Measurements from ENCODE around the gene HAL. TPM values are rescaled to one million over a fixed set of nuclear protein-coding genes. Genes with fewer than 3 reads are reported as not detected.

Gene HAL
- total and polyA plus RNA-seq, 3 donors from 2014 or later: 0.37 to 0.74 (median 0.39) TPM

- H3K9me3 ChIP-seq: no peaks in the 10 kb centered on the region
- no peaks in the 10 kb centered on the region for H3K4me1 ChIP-seq
- WGBS, 2 donors: 9 to 11% methylated on average over 11 to 13 of the region's 13 CpGs
- DNase-seq: no peak
- intact Hi-C loops (cut with DNase I; ENCODE audit: low total_unique reads): no loop called here
- H3K4me3 ChIP-seq: peak overlapping the region; percentile 60 to 77
- TF ChIP-seq CTCF (IDR thresholded peaks at IDR 0.05) (no peak), POLR2A (IDR thresholded peaks at IDR 0.05) (no peak)
- peak overlapping the region in 1 of 2 donors; percentile 70 for H3K27ac ChIP-seq
- H3K36me3 ChIP-seq (ENCODE audit: low read depth, missing control alignments): no peaks in the 10 kb centered on the region
- H3K27me3 ChIP-seq: no peaks in the 10 kb centered on the region
These were observed 54.0 kb downstream of the HAL start for GRCh38 chr12:95942101-95942523.

- no peak overlapping the region for H3K4me3 ChIP-seq
- no peak for TF ChIP-seq CTCF (IDR thresholded peaks at IDR 0.05)
- TF ChIP-seq POLR2A (IDR thresholded peaks at IDR 0.05): no peak
- H3K27ac ChIP-seq: no peak overlapping the region
- H3K36me3 ChIP-seq (ENCODE audit: low read depth, missing control alignments): no peaks in the 10 kb centered on the region
- H3K9me3 ChIP-seq: no peaks in the 10 kb centered on the region
- H3K4me1 ChIP-seq: no peaks in the 10 kb centered on the region
- intact Hi-C loops (cut with DNase I; ENCODE audit: low total_unique reads): no loop called here
- no peaks in the 10 kb centered on the region for H3K27me3 ChIP-seq
- WGBS, 2 donors: 62 to 70% methylated on average over 6 of the region's 6 CpGs
- DNase-seq: no peak
These were observed 55.6 kb downstream of the HAL start for GRCh38 chr12:95940514-95940913.

Other genes starting within 250 kb of the HAL start
- 10 to 100 TPM; 43.8 to 84.9 TPM for gene NTN4, start 205.6 kb downstream of the HAL start, total RNA-seq
- gene NTN4, start 205.6 kb downstream of the HAL start, polyA plus RNA-seq (ENCODE audit: insufficient read depth, low read depth, low replicate concordance): 15.9 TPM
- gene SNRPF, start 137.4 kb downstream of the HAL start, total RNA-seq: 10 to 100 TPM; 10.3 to 11.6 TPM
- 30.6 TPM for gene SNRPF, start 137.4 kb downstream of the HAL start, polyA plus RNA-seq (ENCODE audit: insufficient read depth, low read depth, low replicate concordance)
- gene CCDC38, start 53.7 kb downstream of the HAL start, total RNA-seq: 10 to 100 TPM in 1 of 2 donors, 1 to 10 TPM in 1; 7.7 to 25.8 TPM
- 31.8 TPM for gene CCDC38, start 53.7 kb downstream of the HAL start, polyA plus RNA-seq (ENCODE audit: insufficient read depth, low read depth, low replicate concordance)
- 1 to 10 TPM; 2.0 to 4.0 TPM for gene AMDHD1, start 53.0 kb downstream of the HAL start, total RNA-seq
- gene AMDHD1, start 53.0 kb downstream of the HAL start, polyA plus RNA-seq (ENCODE audit: insufficient read depth, low read depth, low replicate concordance): 0.67 TPM
- gene LTA4H, start 39.2 kb upstream of the HAL start, total RNA-seq: 10 to 100 TPM; 41.5 to 44.4 TPM
- gene LTA4H, start 39.2 kb upstream of the HAL start, polyA plus RNA-seq (ENCODE audit: insufficient read depth, low read depth, low replicate concordance): 62.5 TPM
- 10 to 100 TPM; 11.3 to 15.4 TPM for gene ELK3, start 198.0 kb upstream of the HAL start, total RNA-seq
- gene ELK3, start 198.0 kb upstream of the HAL start, polyA plus RNA-seq (ENCODE audit: insufficient read depth, low read depth, low replicate concordance): 17.1 TPM

All from testis (tissue), 3 donors.